ENCODE results near the gene MCOLN1.

The MCOLN1 gene

DNA sequence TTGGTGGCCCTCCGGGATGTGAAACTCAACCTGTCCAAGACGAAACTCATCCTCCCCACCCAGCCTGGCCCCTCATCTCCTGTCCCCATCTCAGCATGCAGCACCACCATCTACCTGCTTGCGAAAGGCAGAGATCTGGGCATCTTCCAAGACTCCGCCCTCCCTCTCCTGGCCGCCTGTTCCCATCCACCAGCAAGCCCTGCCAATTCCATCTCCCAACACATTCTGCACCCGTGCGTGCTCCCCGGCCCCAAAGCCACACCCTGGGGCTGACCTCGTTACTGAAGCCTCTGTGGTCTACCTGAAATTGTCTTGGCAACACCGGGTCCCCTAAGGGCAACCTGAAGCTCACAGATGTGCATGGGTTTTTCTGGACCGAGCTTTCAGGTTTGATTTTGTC is 60.0 kb downstream of the MCOLN1 start:
- no peak for DNase-seq

Measured in fibroblast of upper back skin (primary cell).